GM03348 (cell line): Measurements from ENCODE around the gene F5.
"Not testable (repeated sequence)": the region's sequence is repeated elsewhere in the genome, so short reads cannot be mapped to it uniquely, and the experiment has no call there.

Source experiments
- DNase-seq: peaks from one replicate; pipeline ENCODE4 v3.0.0; 2012; ENCODE audit warnings: low spot score

The F5 gene

DNA sequence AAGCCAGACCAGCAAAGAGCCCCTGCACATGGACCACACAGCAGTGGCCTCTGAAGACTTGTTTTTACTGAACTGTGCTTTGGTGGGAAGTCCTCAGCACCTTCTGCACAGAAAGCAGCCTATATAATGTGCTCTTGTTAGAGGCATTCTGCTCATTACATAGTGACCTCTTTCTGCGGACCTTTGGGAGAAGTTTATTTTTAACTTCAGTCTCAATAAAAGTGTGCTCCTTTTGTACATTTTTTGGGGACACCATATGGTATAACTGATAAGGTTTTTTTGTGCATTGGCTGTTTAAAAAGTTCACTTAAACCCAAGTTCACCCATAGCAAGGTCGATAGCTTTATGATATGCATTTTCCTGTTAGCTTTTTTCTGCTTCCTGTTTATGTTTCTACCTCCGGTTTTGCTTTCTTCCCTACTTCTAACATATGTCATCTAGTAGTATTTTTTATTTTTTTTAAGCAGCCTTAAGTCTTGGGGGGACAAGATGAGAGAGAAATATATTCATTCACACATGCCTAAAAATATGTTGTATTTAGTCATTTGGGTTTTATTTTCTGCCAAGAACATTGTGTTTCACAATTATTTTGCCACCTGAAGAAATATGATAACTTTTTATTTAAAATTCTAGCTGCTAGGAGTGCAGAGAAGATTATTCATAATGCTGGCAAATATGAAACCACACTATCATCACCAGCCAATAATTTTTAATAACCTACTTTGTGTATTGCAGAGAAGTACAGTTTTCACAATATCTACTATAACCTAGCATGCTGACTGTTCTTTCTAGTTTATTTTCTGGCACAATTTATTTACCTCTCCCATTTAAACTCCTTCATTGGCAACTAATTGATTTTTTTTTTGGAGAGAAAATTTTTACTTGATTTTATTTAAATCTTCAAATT is 77.6 kb downstream of the F5 start:
- no peak for DNase-seq

DNA sequence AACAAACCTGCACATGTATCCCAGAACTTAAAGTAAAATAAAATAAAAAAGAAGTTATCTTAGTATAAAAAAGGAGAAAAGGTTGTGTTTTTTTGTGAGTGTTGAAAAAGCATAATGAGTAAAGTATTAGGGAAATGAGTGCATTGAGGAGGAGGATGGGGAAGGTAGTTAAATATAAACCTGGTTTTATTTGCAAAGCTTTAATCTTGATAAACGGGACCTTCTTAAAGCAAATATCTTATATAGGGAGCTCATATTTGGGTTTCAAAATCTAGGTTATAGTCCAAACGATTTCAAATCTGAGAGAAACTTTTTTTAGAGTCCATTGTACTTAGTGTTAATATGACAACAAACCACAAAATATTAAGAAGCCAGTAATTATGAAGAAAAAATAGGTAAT is 78.9 kb downstream of the F5 start:
- DNase-seq = no peak

DNA sequence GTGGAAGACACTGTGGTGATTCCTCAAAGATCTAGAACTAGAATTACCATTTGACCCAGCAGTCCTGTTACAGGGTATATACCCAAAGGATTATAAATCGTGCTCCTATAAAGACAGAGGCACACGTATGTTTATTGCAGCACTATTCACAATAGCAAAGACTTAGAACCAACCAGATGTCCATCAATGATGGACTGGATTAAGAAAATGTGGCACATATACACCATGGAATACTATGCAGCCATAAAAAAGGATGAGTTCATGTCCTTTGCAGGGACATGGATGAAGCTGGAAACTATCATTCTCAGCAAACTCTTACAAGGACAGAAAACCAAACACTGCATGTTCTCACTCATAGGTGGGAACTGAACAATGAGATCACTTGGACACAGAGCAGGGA is 82.7 kb downstream of the F5 start:
- not testable (repeated sequence) for DNase-seq

DNA sequence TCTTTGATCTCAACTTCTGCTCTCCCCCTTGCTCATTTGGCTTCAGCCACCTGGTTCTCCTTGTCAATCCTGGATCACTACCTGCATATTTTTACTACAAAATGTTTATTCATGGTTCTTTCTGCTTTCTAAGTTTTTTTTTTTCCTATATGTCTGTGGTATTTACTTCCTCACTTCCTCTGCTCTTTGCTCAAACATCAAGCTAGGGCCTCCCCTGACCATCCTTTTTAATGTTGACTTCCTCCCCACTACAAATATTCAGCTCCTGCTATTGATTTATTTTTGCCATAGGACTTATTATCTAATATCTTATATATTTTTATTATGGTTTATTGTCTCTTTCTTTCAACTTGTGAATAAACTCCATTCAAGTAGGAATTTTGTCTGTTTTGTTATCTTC is 86.5 kb downstream of the F5 start:
- no peak for DNase-seq

DNA sequence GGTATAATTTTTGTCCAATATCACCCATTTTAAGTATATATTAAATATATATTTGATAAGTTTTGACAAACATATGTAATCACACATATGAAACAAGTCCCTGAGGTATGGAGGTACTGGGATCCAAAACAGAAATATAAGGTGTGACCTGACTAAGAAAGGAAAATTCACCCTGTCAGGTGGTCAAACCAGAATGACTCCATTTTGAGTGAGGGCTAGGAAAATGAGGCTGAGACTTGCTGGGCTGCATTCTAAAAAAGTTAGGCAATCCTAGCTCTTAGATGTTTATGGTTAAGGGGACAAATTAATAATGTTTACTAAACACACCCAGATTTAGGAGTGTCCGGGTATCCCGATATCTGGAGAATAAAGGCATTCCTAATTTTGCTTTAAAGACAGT is 89.0 kb downstream of the F5 start:
- DNase-seq = no peak

DNA sequence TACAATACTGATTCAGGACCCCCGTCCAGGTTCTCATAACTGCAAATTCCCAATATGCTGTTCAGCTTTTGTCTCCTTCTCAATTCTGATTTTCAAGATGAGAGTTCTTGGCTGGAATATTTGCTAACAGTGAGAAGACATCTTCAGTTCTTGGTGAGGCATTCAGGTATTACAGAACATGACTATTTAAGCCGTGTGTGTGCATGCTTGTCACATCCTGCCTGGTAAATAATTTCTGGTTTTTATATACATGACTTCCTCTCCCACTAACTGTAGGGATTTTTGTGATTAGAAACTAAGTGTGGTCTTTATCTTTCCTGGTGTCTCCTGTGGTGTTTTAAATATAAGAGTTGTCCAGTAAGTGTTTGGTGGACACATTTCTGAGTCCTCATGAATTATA is 90.4 kb downstream of the F5 start:
- DNase-seq = no peak

DNA sequence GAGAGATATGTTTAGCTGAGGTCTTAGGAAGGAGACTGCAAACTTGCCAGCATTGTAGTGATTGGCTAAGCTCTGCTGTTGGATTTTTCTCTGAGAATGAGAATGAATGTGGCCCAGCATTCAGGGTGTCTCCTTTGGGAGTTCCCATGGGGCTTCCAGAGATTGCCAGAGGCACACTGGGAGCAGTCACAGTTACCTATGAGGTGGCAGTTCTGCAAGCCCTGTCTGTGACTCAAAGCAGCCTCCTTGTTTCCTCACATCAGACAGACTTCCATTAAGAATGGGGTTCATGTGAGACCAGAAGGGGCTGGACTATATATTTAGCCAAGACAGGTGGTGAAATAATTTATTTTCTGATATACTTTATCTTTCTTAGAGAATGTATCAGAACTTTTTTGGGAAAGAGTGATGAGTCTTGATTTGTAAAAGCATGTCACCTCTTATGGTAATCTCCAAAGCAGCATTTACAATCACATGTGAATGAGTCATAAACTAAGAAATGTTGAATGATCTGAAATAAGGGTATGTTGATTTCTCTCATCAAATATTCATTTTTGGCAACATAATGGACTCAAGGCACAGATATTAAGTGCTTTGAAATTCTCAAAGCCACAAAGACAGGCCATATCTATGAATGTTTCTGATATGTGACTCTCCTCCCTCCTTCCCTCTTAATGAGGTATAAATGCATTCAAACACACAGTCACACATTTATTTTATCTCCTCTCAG is 91.1 kb downstream of the F5 start:
- DNase-seq = peak; percentile 5

DNA sequence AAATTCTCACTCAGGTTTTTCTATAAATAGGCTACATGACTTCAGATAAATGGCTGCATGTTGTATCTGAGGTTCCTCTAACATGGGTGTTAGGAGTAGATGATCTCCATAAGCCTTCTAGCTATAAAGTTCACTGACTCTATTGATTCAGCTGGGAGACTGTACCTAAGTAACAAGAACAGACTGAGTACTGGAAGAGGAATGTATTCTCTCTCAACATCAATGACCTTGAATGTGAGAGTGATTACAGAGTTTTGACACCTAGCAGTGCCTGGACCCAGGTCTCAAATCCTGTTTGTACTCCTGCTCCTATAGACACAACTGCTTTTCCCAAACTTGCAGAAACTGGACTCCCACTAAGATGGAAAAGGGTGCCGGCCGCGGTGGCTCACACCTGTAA is 91.9 kb downstream of the F5 start:
- no peak for DNase-seq

DNA sequence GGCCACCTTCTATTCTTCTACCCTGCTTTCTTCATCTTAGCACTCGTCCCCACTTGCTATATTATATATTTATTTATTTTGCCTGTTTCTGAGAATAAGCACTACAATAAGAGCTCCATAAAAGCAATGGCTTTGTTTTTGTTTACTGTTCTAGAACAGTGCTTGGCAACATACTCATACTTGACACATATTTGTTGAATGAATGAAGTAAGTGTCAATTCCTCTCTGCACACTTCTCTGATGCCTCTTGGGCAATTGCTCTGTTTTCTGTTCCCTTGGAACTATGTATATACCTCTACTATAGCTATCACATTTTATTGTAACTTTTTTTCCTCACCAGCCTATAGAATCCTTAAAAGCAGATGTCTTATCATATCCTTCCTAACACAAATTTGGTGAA is 93.0 kb downstream of the F5 start:
- no peak for DNase-seq

DNA sequence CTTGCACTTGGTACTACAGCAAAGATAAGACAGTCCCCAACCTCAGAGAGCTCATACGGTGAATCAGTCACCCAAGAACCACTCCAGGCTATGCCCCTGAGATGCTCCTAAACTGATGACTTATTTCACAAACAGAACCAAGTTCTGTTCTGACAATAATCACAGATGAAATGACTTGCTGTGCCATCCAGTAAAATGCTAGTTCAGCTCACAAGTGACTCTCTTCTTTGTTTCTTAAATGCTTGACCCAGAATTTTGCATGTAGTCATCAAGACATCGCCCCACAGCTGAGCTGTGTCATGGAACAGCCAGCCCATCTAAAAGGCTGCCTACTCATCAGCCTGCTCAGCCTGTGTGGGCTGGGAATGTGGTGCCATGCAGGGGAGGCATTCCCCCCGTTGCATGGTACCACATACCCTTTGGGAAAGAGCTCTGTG is 94.4 kb downstream of the F5 start:
- peak; percentile 7 for DNase-seq

DNA sequence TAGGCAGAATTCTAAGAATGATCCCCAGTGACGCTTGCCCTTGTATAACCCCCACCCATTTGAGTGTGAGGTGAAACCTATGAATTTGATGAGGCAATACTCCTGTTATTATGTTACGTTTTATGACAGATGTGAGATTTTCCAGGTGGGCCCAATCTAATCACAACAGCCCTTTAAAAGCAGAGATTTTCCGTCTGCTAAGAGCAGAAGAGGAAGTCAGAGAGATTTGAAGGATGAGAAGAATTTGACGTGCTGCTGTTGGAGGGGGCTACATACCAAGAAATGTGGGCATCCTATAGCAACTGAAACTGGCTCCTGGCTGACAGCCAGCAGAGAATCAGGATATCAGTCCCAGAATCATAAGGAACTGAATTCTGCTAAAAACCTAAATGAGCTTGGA is 98.1 kb downstream of the F5 start:
- DNase-seq = no peak

DNA sequence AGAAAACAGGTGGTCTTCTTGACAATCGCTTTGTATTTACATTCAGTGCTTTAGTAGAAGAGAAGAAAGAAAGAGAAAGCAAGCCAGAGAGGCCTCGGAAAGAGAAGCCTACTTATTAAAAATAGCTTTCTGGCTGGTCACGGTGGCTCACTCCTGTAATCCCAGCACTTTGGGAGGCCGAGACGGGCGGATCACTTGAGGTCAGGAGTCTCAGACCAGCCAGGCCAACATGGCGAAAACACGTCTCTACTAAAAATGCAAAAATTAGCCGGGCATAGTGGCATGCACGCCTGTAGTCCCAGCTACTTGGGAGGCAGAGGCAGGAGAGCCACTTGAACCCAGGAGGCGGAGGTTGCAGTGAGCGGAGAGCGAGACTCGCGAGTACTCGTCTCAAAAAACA is 98.7 kb downstream of the F5 start:
- DNase-seq = no peak

DNA sequence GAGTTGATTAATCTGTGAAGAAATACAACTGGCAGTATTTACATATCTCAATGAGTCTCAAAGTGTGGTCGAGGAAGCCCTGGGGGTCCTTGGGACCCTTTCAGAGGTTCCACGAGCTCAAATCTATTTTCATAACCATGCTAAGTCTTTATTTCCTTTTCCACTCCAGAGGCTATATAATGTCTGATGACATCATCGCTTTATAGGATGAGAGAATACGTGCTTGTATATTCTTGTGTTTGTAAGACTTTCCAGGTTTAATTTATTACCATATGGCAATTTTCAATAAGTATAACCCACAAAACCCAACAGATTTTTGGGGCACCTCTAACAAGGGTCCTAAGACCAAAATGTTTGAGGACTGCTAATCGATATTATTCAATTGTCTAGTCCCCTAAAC is 99.1 kb downstream of the F5 start:
- no peak for DNase-seq

DNA sequence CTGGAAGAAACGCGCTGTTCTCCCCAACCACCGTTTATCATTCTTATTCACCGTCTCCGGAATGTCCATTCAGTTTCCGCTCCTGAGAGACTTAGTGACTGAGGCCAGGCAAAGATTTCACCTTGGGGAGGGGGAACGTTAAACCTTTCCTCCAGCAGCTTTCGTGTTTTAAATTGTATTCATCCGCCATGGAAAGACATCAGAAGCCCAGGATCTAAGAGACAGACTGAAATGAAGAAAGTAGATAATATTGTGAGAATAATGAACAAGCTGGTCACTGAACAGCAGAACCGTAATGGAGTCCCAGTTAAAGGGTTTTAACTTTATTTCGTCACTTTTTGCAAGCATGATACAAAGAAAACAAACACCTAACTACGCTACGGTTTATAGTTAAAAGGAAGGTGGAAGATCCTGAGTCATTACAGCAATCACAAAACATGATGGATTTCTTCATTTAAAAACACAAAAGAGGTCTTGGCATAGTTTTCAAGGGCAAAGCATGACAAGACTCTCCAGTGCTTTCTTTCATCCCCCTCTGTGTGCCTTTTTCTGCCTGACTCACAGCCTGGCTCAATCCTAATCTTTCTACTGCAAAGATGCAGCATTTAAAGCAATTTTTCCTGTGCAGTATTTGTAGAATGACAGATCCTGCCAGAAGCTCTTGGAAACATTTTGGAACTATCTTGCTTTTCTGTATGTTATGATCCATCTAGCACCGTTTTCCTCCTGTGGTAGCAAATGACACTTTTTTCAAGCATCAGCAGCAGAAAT is 99.8 kb downstream of the F5 start:
- peak; percentile 59 for DNase-seq

DNA sequence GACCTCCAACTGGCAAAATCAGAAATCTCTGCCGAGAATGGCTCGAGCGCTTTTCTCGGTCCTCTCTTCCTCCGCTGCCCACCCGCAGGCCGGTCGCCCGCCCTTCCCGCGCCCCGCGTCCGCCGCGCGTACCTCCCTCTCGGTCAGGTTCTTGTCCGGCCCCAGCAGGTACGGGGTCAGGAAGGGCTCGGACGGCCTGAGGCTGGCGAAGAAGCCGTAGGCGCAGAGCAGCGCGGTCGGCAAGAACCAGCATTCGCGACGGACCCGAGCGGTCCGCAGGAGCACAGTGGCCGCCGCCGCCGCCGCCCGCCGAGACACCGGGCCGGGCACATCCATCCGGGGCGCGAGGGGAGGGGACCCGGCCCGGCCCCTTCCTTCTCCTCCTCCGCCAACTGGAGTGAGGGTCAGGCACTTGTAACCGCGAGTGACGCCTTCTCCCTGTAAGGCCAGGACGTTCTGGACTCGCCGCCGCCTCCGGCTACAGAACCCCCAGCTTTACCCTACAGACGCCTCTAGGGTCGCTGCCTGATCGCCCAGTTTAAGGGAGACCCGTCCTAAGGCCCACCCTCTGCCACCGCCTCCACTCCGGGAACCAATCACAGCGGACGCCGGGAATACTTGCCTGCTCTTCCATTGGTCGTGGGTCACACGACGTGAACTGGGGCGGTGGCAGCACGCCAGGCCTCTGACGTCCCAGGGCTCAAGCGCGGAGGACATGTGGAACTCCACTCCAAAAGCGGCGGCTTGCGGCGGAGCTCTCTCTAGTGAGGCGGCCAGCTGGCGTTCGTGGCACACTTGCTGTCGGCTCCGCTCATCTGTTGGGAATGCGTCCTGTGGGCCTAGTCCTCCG is 100.6 kb downstream of the F5 start, which contains the start of gene SLC19A2:
SLC19A2 (minus strand) TSS at position 514 of the 850 bp plus-strand sequence; CDS start at position 336, 178 bp downstream.
- DNase-seq = peak; percentile 99

DNA sequence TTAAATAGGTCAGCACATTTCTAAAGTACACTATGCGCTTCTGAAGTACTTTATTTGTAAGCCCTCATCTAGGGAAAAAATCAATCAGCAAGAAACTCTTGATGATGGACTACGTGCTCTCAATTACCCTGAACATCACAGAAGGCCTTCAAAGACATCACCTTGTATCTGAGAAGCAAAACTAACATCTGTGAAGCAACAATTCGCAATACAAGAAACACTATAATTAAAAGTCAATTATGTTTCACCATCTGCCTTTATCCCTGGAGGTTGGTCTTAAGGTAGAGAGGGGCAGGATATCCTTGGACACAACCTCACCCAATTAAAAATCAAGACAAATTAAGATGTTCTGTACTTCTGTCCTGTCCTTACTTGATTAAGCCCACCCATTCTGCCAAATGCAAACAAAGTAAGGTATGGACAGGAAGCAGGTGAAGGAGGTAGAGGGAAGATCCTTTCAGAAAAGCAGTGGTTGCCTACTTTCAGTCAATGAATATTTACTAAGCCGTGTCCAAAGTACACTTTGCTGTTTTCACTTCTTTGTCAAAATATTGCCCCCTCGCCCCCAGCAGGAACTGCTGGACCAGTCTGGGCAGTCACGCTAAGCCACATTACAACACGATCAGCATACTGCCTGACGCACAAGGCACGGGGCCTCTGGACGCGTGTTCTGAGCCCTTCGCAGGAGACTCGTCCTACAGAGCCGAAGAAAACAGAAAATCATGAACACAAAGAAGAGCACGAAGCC is 101.4 kb downstream of the F5 start:
- peak; percentile 58 for DNase-seq

DNA sequence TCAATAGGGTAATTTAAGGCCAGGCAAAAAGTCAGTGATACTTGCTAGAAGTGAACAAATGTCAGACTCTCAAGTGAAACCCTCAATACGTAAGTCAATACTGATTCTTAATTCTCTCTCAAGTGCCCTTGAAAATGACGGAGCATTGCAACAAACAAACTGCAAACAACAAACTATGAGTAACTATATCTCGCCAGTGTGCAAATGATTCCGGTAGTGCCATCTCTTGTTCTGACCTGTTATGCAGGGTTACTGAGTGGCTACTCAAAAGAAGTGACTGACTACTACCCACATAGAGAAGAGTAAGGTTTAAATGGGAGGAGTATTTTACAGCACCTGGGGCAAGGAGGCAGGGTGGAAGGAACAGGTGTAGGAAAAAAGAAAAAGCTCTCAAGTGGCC is 102.2 kb downstream of the F5 start:
- DNase-seq = no peak

DNA sequence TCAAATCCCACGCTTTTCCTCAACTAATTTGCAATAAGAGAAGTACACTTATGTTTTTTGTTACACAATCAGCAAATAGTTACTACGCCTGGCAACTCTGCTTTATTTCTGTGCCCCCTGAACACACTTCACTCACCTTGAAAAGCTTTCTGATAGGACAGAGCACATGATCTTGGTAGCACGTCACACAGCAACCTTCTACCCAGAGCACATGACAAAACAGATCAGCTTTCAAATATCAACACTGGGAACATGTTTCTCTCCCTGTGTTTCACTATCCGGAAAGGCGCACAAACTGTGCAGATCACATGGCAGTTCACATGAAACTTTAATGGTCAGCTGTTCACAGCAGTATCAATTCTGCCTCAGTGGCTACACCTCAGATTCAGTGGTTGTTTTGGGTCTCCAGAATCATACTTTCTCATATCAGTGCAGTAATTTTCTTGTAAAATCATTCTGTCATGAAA is 102.7 kb downstream of the F5 start:
- peak; percentile 14 for DNase-seq

DNA sequence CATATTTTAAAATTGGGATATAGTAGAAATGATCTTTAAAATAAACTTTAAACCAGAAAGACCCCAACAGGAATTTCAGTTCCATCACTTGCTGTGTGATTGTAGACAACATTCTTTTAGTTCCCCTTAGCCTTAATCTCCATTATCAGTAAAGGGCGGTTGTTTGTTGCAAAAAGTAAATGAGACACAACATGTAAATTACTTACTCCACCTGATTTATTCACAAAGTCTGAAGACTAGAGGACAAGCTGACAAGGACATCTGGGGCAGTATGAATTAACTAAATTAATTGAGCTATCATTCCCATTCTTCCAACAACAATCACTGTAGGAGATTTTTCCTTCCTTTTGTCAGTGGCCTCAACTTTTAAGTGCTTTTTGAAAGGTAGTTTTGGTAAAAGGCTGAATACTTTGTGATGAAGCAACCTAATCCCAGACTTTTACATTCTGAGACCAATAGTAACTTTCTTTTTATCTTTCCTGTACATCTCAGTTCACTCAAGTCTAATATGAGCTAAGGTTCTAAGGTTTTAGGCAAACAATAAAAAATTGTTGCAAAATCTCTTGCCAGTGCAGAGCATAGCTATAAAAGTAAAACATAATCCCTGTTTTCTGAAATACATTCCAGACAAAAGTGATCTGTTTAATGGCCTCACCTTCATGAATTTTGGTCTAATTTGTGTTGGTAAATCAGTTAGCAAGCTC is 106.8 kb downstream of the F5 start:
- DNase-seq = no peak

DNA sequence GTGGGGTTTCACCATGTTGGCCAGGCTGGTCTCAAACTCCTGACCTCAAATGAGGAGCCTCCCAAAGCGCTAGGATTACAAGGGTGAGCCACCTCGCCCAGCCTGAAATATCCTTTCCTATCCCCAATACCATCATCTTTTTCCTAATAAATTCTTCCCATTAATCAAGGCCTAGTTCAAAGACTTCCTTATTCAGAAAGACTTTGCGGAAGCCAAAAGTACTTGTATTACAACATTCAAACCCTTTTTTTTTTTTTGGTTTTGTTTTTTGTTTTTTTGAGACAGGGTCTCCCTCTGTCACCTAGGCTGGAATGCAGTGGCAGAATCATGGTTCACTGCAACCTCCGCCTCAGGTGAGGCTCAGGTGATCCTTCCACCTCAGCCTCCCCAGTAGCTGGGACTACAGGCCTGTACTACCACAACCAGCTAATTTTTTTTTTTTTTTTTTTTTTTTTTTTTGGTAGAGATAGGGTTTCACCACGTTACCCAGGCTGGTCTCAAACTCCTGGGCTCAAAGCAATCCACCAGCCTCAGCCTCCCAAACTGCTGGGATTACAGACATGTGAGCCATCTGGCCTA is 108.1 kb downstream of the F5 start:
- no peak for DNase-seq
